ENCODE data around the gene STYK1.

STYK1 gene

GRCh38 chr12:10645910-10646309 is 27.9 kb downstream of the STYK1 start:
- TF ChIP-seq CTCF (conservative IDR thresholded peaks at IDR 0.05; ENCODE audit: low read depth, low read length), result no peak
- Histone ChIP-seq H3K79me2 (ENCODE audit: insufficient read depth, low read depth) (no peaks in the 10 kb centered on the region), H3K4me2 (no peak overlapping the region)

GRCh38 chr12:10641735-10642500 is 31.9 kb downstream of the STYK1 start:
- no peaks in the 10 kb centered on the region for H4K20me1 ChIP-seq (ENCODE audit: insufficient read depth)
- H3K27me3 ChIP-seq (ENCODE audit: insufficient read depth, low read depth), result no peaks in the 10 kb centered on the region
- H3K27ac ChIP-seq, result no peak overlapping the region
- TF ChIP-seq CTCF (conservative IDR thresholded peaks at IDR 0.05; ENCODE audit: low read depth, low read length), result no peak
- H3K4me3 ChIP-seq (IDR thresholded peaks at IDR 0.05; ENCODE audit: insufficient read depth, low read depth, low read length), result no peak overlapping the region
- H3K36me3 ChIP-seq (ENCODE audit: insufficient read depth), result no peaks in the 10 kb centered on the region
- H3K4me1 ChIP-seq (ENCODE audit: low read depth, poor library complexity, severe bottlenecking), result no peaks in the 10 kb centered on the region
- H3K9ac ChIP-seq, result no peak overlapping the region
- H3K4me2 ChIP-seq, result no peak overlapping the region
- no peaks in the 10 kb centered on the region for H3K79me2 ChIP-seq (ENCODE audit: insufficient read depth, low read depth)
- no peak overlapping the region for H2AFZ ChIP-seq (ENCODE audit: low read depth)

More at GRCh38 chr12:10645910-10646309, 27.9 kb downstream of the STYK1 start:
- Histone ChIP-seq H3K27me3 (ENCODE audit: insufficient read depth, low read depth) (no peaks in the 10 kb centered on the region), H3K4me3 (IDR thresholded peaks at IDR 0.05; ENCODE audit: insufficient read depth, low read depth, low read length) (no peak overlapping the region), H4K20me1 (ENCODE audit: insufficient read depth) (no peaks in the 10 kb centered on the region), H3K27ac (no peak overlapping the region), H3K36me3 (ENCODE audit: insufficient read depth) (no peaks in the 10 kb centered on the region), H3K9ac (no peak overlapping the region), H2AFZ (ENCODE audit: low read depth) (no peak overlapping the region), H3K4me1 (ENCODE audit: low read depth, poor library complexity, severe bottlenecking) (no peaks in the 10 kb centered on the region)

GRCh38 chr12:10638728-10639127 is 35.1 kb downstream of the STYK1 start:
- no peaks in the 10 kb centered on the region for H4K20me1 ChIP-seq (ENCODE audit: insufficient read depth)
- no peak overlapping the region for H2AFZ ChIP-seq (ENCODE audit: low read depth)
- H3K4me1 ChIP-seq (ENCODE audit: low read depth, poor library complexity, severe bottlenecking), result no peaks in the 10 kb centered on the region
- no peak overlapping the region for H3K4me3 ChIP-seq (IDR thresholded peaks at IDR 0.05; ENCODE audit: insufficient read depth, low read depth, low read length)
- no peak for TF ChIP-seq CTCF (conservative IDR thresholded peaks at IDR 0.05; ENCODE audit: low read depth, low read length)
- H3K9ac ChIP-seq, result no peak overlapping the region
- no peak overlapping the region for H3K4me2 ChIP-seq
- no peak overlapping the region for H3K27ac ChIP-seq
- H3K36me3 ChIP-seq (ENCODE audit: insufficient read depth), result no peaks in the 10 kb centered on the region
- no peaks in the 10 kb centered on the region for H3K27me3 ChIP-seq (ENCODE audit: insufficient read depth, low read depth)
- H3K79me2 ChIP-seq (ENCODE audit: insufficient read depth, low read depth), result no peaks in the 10 kb centered on the region

- Histone ChIP-seq H3K27me3 (ENCODE audit: insufficient read depth, low read depth) (no peaks in the 10 kb centered on the region), H3K4me3 (IDR thresholded peaks at IDR 0.05; ENCODE audit: insufficient read depth, low read depth, low read length) (no peak overlapping the region), H4K20me1 (ENCODE audit: insufficient read depth) (no peaks in the 10 kb centered on the region), H3K36me3 (ENCODE audit: insufficient read depth) (no peaks in the 10 kb centered on the region), H2AFZ (ENCODE audit: low read depth) (no peak overlapping the region), H3K27ac (no peak overlapping the region), H3K4me1 (ENCODE audit: low read depth, poor library complexity, severe bottlenecking) (no peaks in the 10 kb centered on the region), H3K4me2 (no peak overlapping the region), H3K79me2 (ENCODE audit: insufficient read depth, low read depth) (no peaks in the 10 kb centered on the region), H3K9ac (no peak overlapping the region)
- no peak for TF ChIP-seq CTCF (conservative IDR thresholded peaks at IDR 0.05; ENCODE audit: low read depth, low read length)
These were observed 37.2 kb downstream of the STYK1 start for GRCh38 chr12:10636611-10637010.

Data from KMS-11 (cell line).